Skin of body (tissue), 2 donors: Measurements from ENCODE around the gene ZNF142. TPM values are rescaled to one million over a fixed set of nuclear protein-coding genes. Genes with fewer than 3 reads are reported as not detected.
A peak's percentile ranks its signal among the peaks of the same experiment; 100 is the strongest.

Experiments
- DNase-seq: peaks from one replicate; lab custom pipeline; 2025; lab: John Stamatoyannopoulos, UW
- total RNA-seq: library from RNA; depleted of rRNA; stranded (reverse); fragments of >200 nt; gene quantifications from one replicate; pipeline ENCODE4 v1.2.3, GENCODE V29; 2014

The ZNF142 gene, protein sequence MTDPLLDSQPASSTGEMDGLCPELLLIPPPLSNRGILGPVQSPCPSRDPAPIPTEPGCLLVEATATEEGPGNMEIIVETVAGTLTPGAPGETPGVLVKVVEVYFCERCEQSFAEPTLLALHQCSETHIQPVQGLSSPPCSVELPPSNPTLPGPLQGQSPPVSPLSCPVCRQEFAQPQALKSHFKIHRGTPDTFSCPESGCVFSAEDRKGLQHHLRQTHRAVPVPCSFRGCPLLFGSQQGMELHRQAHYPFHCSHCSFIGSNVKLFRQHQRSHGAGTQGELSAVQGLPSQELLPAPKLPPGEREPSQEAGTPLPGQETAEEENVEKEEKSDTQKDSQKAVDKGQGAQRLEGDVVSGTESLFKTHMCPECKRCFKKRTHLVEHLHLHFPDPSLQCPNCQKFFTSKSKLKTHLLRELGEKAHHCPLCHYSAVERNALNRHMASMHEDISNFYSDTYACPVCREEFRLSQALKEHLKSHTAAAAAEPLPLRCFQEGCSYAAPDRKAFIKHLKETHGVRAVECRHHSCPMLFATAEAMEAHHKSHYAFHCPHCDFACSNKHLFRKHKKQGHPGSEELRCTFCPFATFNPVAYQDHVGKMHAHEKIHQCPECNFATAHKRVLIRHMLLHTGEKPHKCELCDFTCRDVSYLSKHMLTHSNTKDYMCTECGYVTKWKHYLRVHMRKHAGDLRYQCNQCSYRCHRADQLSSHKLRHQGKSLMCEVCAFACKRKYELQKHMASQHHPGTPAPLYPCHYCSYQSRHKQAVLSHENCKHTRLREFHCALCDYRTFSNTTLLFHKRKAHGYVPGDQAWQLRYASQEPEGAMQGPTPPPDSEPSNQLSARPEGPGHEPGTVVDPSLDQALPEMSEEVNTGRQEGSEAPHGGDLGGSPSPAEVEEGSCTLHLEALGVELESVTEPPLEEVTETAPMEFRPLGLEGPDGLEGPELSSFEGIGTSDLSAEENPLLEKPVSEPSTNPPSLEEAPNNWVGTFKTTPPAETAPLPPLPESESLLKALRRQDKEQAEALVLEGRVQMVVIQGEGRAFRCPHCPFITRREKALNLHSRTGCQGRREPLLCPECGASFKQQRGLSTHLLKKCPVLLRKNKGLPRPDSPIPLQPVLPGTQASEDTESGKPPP (N-terminal part only)
- total RNA-seq, result 8.7 TPM

DNA sequence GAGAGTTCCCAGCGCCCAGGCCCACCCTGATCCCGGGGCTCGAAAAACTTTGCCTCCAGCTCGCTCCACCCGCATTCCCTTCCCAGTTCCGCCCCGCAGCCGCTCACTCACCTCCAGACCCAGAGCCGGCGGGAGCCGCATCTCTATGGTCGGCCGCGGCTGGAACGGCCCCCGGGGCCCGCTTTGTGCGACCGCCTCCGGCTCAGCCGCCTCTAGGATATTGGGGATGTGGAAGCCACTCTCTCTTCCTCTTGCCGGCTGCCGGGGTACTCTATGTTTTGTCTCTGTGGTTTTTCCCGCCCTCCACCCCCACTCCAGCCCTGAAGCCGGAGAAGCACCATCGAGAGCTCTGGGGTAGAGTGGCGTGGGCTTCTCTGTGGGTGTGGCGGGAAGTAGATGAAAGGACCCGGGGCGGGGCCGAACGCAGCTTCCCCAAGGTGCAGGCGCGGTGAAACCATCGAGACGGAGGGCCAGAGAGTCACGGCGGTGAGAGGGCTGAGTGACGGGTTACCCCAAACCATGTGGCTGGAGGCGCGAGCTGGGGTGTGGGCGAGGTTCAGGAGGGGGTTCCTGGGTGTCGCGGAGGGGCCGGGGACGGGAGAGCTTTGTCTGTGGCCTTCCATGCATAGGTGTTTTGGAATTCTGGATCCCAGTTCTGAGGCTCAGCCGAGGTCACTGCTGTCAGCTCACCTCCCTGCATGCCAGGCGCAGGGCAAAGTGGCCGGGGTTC, at the start of gene ZNF142, which contains the start of gene BCS1L:
TSS of gene ZNF142 (minus strand) at position 366 of the 730 bp plus-strand sequence. CDS start 3,194 bp downstream, outside the sequence.
TSS of gene BCS1L (plus strand) at position 426 of the 730 bp plus-strand sequence. CDS start 1,305 bp downstream, outside the sequence.
- DNase-seq, result peak; percentile 70

DNA sequence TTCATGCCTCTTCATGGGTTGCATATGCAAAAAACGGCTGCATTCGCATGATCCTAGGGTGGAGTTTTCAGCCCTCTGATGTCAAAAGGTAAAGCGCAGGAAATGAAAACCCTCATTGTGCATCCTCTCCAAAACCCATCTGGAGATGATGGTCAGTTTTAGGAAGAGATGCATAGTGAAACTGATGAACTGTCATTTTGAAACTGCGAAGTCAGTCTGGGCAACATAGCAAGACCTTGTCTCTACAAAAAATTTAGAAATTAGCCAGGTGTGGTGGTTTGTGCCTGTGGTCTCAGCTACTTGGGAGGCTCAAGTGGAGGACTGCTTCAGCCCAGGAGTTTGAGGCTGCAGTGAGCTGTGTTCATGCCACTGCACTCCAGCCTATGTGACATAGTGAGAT, 48.7 kb upstream of the ZNF142 start:
- DNase-seq, result no peak

DNA sequence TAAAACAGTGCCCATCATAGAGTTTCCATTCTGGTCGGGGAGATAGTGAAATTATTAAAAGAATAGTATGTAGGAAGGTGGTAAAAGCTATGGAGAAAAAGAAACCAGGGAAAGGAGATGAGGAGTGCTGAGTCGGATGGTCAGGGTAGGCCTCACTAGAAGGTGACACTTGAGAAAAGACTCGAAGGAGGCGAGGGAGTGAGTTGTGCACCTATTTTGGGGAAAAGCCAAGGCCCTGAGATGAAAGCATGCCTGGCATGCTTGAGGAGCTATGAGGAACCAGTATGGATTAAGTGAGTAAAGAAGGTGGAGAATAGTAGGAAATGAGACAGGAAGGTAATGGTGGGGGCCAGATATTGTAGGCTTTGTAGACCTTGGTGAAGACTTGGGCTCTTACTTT, 43.9 kb upstream of the ZNF142 start:
- DNase-seq, result no peak

DNA sequence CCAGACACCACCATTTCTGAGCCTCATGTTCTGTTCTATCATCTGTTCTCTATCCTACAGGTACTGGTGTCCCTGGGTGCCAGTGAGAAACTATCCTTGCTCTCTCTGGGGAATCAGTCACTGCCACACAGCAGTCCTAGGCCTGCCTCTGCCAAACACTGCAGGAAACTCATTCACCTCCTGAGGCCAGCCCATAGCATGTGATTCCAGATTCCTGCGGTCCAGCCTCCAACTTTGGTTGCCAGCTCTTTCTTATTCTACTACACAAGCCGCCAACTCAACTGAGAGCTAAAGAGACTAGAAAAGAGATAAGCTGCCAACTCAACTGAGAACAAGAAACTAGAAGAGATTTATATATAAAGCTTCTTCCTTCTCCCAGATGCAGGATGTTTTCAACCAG, 42.4 kb upstream of the ZNF142 start:
- DNase-seq, result no peak

DNA sequence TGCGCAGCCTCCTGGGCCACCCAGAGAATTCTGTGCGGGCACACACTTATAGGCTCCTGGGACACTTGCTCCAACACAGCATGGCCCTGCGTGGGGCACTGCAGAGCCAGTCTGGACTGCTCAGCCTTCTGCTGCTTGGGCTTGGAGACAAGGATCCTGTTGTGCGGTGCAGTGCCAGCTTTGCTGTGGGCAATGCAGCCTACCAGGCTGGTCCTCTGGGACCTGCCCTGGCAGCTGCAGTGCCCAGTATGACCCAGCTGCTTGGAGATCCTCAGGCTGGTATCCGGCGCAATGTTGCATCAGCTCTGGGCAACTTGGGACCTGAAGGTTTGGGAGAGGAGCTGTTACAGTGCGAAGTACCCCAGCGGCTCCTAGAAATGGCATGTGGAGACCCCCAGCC, 39.5 kb upstream of the ZNF142 start:
- DNase-seq, result no peak

DNA sequence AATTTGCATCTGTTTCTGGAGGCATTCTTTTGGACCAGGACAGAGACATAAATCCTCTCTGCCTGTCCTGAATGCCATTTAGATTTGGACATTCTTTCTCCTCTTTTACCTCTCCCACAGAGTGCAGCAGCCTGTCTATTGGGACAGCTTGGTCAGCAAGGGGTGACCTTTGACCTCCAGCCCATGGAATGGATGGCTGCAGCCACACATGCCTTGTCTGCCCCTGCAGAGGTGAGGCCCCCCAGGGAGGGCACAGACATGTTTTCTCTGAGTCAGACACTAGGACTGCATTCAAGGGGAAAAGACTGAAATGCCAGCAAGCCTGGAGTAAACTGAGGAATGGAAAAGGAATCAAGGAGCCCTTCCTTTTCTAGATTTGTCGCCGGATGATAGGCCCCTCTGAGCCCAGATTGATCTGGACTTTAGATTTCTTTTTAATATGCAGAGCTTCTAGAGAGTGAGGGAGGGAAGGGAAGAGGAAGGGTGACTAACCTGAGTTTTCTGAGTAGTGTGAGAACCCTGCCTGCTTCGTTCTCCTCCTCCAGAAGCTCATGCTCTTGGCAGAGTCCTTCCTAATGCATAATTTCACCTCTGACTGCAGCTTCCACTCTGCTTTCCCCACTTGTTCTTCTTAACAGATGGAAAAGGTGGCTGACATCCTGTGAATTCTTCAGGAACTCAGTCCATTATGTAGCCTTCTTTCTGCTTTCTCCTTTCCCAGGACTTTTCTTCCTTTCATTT, 35.2 kb upstream of the ZNF142 start:
- DNase-seq, result no peak

DNA sequence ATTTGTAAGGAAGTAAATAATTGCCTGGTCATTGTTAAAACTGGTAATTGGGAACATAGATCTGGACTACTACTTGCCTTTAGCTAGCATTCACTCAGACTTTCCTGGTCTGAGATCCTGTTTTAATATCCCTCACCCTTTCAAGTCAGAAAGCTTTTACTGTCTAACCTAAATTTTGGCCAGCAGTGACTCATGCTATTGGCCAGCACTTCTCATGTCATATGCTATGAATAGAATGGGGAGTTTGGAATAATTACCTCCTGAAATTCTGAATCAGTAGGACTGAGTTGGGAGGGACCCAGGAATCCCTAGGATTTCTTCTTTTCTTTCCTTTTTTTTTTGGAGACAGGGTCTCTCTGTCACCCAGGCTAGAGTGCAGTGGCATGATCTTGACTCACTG, 31.8 kb upstream of the ZNF142 start:
- DNase-seq, result no peak

DNA sequence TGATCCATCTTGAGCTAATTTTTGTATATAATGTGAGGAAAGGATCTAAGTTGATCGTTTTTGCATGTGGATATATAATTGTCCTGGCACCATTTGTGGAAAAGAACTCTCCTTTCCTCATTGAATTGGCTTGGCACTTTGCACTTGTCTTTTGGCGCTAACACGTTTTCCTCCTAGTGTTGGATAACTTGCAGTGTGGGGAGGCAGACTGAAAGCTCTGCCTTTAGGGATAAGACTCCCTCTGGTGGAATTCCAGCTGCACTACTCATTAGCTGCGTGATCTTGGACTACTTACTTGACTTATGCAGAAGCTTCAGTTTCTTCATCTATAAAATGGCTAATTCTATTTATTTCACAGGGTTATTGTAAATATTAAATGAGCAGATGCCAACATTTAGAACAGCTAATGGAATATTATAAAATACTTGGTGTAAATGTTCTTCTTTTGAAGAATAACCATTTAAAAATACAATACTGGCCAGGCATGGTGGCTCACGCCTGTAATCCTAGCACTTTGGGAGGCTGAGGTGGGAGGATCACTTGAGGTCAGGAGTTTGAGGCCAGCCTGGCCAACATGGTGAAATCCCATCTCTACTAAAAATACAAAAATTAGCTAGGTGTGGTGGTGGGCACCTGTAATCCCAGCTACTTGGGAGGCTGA, 28.1 kb upstream of the ZNF142 start:
- DNase-seq, result peak; percentile 45

DNA sequence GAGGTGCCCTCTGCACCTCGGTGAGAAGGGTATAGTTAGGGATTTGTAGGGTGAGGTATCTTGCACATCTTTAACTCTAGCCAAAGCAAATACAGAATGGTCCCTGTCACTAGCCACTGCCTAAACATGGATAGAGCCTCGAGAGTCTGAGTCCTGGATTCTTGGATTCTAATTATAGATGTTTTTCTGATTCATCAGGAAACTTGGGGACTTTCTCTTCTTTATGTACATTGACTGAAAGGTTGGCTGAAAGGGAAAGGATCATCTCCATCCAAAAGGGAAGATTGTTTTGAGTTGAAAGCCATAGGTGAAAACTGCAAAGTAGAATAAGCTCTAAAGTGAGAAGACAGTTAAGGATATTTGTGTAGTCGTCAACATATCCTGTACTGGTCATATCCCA, 20.6 kb upstream of the ZNF142 start:
- DNase-seq, result no peak

DNA sequence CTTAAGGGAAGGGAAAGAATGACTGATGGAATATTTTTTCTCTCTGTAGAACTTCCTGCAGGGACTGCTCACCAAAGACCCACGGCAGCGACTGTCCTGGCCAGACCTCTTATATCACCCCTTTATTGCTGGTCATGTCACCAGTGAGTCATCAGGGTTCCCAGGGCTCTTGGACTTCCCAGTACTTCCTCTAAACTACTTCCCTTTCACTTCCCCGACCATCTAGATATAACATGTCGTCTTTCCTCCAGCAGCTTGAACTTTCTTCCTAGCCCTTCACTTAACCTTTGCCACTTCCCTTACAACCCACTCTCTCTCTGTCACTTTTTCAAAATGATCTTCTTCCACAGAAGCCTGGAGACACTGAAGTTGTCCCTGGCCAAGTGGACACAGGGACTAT, 19.7 kb upstream of the ZNF142 start:
- no peak for DNase-seq

DNA sequence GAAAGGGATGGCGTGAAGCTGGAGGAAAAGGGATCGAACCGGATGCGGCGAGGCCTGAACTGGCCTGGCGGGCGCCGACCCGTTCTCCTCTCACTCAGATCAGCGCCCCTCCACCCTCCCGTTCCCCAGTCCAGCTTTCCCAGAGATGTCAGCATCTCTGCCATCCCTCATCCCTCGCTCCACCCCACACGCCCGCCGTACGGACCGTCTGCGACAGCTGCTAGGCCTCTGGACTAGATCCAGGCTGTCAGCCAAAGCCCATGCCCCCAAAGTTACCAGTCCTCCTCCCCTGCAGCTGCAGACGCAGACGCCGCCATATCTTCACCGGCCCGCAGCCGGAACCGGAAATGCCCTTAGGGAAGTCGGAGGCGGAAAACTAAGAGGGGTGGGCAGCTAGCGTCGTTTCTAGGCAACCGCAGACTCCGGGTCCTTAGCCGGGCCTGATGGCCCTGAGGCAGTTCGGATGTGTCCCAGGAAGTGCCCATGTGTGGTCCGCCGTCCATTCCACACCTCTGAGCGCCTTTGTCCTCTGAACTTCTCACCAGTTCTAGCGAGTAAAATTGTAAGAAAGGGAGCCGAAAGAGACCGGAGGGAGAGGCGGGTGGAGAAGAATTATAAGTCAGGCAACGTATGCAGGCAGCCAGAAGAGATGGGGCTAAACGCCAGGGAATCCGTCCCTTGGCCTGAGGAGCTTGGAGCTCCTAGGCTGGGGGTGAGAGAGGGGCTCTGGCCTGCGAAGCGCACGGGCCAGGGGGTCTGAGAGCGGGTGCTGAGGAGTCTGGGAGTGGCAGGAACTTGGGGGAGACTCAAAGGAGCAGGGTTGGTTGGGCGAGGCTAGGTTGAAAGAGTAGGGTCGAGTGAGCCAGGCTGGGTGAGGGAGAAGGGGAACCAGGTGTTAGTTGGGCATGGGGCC, 12.5 kb upstream of the ZNF142 start, which contains the start of the genes RNF25 and STK36:
TSS of gene RNF25 (minus strand) at position 349 of the 913 bp plus-strand sequence. CDS start at position 317, 32 bp downstream.
TSS of gene STK36 (plus strand) at position 433 of the 913 bp plus-strand sequence. CDS start 744 bp downstream, outside the sequence.
- peak; percentile 84 for DNase-seq

DNA sequence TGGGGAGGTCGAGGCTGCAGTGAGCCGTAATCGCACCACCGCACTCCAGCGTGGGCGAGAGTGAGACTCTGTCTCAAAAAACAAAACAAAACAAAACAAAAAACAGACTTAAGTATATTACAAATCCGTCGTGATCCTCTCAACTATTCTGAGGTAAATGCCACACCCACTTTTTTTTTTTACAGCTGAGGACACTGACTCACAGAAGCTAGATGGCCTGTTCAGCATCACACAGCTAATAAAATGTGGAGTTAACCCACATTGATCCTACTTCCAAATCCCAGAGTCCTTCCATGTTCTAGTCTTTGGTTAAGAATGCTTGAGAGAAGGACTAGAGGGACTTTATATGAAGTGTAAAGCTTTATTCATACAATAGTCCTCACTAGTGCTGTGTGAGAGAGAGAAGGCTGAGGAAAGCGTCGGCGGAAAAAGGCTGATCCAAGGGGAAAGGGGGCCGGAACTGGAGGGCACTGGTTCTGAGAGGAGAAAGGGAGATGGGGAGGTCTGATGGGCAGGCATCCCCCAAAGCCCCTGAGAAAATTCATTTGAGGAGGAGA, 11.8 kb upstream of the ZNF142 start:
- no peak for DNase-seq

DNA sequence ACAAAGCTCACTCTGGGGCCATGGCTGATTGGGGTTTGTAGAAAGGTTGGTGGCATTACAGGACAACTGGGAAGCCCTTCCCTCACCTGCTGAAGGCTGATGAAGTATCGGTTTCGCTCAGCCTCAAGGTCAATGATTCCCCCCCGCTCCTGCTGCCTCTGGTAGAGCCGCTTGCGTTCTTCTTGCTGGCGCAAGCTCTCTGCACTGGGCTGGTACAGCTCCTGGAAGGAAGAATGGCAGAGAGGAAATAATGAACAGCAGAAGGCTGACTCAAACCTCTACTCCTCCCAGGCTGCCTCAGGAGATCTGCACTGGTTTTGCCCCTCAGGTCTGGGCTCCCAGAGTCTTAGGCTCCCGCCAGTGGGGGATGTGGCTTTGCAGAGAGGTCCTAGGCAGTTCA, 5.2 kb upstream of the ZNF142 start:
- no peak for DNase-seq

DNA sequence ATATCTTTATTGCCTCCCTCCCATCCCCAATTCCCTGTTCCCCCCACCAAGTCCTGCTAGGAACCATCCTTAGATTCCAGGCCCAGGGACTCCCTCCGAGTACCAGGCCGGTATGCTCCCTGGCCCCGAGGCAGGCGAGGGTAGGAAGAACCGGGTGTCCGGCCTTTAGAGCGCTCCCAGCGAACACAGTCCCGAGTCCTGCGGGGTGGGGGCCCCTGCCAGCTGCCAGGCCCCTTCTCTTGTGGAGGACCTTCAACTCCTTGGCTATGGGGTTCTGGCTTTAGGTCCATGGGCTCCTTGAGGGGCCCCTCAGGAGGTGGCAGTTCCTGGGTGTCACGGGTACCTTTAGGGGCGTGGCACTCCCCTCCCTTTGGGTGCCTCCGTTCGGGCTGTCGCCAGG, 4.5 kb upstream of the ZNF142 start:
- DNase-seq, result no peak

DNA sequence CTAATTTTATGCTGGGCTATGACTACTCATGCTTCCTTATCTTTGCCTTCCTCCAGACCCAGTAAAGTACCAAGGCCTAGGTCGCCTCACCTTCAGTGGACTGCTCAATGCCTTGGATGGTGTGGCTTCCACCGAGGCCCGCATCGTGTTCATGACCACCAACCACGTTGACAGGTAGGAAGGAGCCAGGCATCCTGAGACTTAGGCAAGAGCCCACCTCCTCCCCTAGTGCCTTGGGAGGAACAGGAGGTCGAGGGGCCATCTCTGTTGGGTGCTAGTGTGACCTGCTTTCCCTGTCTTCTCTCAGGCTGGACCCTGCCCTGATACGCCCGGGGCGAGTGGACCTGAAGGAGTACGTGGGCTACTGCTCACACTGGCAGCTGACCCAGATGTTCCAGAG, 3.4 kb upstream of the ZNF142 start:
- DNase-seq, result no peak

DNA sequence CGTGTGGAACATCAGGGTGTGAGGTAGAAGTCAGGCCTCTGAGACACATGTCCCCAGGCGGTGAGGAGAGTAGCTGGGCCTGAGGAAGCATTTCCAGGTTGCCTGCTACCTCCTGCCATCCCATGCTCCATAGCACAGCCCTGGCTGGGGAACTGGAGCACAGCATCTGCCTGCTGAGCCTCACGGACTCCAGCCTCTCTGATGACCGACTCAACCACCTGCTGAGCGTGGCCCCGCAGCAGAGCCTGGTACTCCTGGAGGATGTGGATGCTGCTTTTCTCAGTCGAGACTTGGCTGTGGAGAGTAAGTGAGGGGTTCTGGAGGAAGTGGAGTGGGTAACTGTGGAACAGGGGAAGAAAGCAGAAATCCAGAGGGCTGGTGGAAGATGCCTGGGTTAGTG, 3.0 kb upstream of the ZNF142 start:
- DNase-seq, result no peak

DNA sequence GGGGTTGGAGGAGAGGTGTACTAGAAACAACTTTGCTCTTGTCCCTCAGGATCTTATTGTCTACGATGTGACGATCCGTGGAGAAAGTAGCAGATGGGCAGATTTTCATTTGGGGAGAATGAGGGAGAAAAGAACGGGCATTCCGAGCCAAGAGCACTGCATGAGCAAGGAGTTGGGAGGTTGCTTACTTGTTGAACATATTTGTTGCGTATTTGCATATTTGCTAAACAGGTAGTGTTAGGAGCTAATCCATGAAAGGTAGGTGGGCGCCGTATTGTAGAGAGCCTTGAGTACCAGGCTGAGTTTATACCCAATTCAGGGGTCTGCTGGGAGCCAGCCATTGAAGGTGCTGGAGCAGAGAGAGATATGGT, 550 bp upstream of the ZNF142 start:
- DNase-seq, result no peak

DNA sequence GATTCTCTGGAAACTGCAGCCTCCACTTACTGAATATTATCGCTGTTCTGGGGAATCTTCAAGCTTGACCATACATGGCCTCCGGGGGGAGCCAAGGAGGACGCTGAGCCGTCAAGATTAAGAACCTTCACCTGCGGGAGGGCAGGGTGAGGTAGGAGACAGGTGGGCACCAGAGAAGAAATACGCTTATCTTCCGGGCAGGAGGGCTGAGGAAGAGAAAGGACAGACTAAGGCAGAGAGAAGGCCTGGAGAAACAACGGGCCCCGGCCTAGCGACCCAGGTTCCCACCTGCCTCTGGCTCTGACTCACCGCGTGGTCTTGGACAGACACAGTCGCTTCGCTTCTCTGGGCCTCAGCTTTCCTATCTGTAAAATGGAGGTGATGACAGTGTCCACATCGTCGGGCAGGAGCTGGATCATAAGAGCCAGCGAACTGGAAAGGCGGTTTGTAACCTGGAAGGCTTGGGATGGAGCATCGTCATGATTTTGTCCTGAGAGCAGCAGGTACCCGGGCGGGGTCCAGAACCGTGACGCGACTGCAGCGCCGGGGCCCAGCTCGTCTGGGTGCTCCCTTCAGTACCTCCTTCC, 659 bp downstream of the ZNF142 start:
- DNase-seq, result no peak
